ENCODE data around the gene GJC2. TPM values are rescaled to one million over a fixed set of nuclear protein-coding genes. Genes with fewer than 3 reads are reported as not detected.

The GJC2 gene
- total RNA-seq = 2.1 and 3.8 TPM in 2 replicates

DNA sequence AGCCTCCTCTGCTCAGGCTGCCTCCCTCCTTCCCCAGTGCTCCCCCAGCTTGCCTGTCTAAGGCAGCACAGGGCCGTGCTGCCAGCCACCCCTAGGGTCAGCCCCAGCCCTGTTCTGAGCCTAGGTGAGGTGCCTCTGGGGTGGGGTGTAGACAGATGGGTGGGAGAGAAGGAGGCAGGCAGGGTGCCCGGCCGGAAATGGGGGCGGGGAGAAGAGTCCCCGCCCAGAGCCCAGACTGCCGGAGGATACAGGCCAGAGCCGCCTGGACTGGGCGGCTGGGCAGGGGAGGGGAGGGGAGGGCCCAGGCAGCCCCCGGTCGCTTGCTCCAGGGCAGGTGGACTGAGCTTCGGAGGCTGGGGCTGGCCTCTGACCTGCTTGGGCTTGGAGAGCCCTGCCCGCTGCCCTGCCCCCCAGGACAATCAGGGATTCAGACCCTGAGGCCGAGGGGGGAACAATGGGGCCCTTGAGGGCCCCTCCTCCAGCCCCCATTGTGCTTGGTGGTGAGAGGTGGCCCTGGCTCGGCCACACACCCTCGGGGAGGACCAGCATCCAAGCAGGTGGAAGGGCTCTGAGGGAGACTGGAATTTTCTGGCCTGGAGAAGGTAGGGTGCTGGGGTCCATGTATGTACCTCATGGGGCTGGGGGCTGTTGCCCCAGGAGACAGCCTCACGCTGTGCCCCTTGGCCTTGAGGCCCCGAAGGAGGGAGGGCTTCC is at the start of gene GJC2:
Gene GJC2, plus strand, starts transcription at position 525 of the 714 bp plus-strand sequence. CDS start 7,829 bp downstream, outside the sequence.

DNA sequence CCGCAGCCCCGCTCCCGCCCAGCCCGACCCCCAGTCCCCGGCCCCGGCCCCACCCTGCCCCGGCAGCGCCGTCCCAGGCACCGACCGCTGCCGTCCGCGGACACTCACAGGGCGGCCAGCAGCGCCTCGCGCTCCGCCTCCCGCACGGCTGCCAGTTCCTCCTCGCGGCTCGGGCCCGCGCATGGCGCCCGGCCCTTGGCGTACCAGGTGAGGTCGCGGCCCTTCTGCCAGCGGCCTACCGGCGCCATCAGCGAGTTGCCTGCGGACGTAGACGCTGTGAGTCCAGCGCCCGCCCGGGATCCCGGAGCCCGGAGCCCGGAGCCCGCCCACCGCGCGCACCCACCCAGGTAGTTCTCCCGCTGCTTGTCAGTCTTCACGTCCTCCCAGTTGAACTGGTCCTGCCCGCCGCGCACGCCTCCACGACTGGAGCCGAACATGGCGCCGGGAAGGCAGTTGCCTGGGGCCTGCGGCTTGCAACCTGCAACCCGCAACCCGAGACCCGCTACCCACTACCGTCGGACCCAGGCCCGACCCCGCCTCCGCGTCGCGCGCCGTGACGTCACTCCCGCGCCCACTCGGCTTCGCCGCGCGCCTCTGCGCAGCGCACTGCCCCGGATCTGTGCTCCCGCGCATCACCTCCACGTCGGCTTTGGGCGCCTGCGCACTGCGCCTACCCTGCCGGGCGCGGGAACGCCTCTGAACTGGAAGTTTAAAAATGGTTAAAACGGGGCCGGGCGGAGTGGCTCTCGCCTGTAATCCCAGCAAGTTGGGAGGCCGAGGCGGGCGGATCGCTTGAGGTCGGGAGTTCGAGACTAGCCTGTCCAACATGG is 46.7 kb upstream of the GJC2 start, which contains the start of gene C1orf35:
Gene C1orf35, minus strand, starts transcription at position 535 of the 830 bp plus-strand sequence. Its CDS starts 98 bp downstream, at position 437.

DNA sequence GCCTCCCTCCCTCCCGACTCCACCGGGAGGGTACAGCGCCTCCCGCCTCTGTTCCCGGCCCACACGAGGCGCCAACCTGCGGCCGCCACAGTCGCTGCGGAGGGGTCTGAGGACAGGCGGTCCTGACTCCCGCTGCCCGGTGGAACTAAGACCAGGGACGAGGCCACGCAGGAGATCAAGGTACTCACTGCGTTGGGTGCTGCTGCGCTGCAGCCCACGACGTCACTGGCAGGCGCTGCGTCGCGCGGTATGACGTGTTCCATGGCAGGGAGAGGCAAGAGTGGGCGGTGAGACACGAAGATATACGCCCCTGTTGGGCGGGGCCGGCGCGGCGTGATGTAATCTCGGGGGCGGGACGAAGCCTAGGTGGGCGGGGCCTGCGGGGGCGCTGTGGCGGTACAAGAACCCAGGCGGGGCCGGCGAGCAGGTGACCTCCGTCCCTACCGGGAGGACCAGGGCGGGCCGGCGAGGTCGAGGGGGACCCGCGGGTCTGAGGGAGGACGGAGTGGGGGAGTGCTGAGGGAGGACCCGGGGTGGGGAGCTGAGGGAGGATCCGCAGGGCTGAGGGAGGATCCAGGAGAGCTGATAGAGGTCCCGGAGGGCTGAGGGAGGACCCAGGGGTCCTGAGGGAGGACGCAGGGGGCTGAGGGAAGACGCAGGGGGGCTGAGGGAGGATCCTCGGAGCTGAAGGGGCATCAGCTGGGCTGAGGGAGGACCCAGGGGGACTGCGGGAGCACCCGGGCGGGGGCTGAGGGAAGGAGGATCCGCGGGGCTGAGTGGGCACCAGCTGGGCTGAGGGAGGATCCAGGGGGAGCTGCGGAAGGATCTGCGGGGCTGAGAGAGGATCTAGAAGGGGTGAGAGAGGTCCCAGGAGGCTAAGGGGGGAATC is 40.4 kb upstream of the GJC2 start, which contains the start of gene MRPL55:
Gene MRPL55, minus strand, starts transcription at position 227 of the 889 bp plus-strand sequence. CDS start 1,039 bp downstream, outside the sequence.

DNA sequence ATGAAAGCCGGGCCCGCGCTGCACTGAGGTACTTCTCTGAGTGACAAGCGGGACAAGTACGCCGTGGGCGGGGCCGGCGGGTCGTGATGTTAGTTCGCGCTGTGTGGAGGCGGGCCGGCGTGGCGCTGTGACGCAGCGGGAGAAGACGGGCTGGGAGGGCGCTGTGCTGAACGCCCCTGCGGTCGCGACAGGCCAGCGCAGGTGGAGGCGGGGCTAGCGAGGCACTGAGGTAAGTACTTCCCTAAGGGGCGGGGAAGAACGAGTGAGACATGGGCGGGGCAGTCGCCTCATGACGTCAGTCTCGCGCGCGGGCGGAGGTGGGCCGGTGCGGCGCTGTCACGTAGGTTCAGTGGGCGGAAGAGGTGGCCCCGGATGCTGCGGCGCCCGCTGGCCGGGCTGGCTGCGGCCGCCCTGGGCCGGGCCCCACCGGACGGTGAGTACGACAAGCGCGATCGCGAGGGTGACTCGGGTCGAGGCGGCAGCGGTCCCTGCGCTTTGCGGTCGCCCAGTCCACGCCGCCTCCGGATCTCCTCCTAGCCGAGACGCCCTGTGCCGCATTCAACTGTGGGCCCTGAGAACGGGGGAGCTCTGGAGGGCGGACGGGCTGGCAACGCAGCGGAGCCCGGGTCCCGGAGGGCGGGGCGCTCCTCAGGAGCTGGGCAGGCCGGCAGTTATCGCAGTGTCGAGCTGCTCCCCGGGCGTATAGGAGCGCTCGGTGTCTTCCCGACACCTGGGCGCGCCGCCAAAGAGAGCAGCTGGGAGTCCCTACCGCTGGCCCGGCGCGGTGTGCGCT is 9.6 kb upstream of the GJC2 start, which contains the start of gene GUK1:
Gene GUK1, plus strand, starts transcription at position 349 of the 793 bp plus-strand sequence. Its CDS starts 24 bp downstream, at position 373.

DNA sequence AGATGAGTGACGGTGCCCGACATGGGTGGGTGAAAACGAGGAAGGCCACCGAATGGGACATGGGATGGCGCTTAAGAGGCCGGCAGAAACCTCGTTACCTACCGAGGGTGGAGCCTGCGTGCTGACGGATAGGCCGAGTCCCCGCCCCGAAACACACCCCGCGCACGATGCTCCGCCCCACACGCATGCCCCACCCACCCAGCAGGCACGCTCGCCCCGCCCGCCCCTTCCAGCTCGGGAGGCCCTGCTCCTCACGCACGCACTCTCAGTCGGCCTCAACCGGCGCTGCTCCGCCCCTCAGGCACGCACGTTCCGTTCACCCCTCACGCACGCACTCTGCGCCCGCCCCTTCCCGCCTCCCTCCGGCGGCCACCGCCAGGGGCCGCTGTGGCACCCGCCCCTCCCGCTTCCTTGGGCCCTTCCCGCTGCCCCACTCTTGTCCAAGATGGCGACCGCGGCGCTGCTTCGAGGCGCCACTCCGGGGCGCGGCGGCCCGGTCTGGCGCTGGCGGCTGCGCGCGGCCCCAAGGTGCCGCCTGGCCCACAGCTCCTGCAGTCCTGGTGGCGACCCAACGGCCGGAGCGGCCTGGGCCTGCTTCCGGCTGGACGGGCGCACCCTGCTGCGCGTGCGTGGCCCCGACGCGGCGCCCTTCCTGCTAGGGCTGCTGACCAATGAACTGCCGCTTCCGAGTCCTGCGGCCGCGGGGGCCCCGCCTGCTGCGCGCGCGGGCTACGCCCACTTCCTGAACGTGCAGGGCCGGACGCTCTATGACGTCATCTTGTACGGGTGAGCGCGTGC is 15.8 kb downstream of the GJC2 start, which contains the start of gene IBA57:
Gene IBA57, plus strand, starts transcription at position 433 of the 798 bp plus-strand sequence. Its CDS starts 13 bp downstream, at position 446.

DNA sequence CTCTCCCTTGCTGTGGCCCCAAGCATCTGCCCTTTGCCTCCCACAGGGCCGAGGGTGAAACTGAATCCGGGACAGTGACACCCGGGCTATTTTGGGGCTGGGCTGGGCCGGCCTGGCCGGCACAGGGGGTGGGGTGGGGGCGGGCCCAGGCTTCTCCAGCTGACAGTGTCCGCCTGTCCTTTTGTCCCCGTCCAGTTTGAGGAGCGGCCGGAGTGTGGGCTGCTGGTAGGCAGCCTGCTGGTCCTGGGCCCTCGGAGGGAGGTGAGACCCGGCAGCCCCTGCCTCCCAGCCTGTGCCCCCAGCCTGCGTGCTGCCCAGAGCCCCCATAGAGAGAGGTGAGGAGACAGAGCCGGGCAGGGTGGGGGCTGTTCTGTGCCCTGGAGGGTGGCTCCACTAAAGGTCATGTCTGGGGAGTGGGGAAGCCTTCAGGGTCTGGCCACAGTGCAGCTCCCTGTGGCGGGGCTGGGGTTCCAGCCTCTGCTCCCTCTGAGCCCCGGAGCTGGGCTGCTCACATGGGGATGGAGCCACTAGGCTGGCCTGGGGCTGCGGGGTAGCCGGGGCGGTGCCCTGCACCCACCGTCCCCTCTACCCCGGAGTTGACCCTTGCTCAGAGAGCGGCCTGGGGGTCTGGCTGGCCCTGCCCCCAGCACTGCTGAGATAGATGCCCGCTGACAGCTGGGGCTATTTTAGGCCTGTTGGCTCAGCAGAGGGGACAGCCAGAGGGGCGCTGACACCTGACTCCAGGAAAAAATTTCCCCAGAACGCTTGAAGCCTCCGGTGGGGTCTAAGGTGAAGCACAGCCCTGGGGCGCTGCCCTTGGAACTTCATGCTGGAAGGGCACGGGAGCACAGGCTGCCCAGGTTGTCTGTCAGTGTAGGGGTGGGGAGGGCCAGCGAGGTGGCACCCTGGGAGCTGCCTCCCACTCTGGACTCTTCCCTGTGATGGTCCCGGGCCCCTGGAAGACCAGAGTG is 58.4 kb downstream of the GJC2 start, which contains the start of gene OBSCN:
Gene OBSCN, plus strand, starts transcription at position 194 of the 971 bp plus-strand sequence. CDS start 3,740 bp downstream, outside the sequence.

Other genes starting within 250 kb of the GJC2 start
- gene WNT9A, start 202.0 kb upstream of the GJC2 start, total RNA-seq = 0.30 and 0.51 TPM in 2 replicates
- gene WNT3A, start 142.9 kb upstream of the GJC2 start, total RNA-seq = not detected in 2 replicates
- 230 and 384 TPM in 2 replicates for gene ARF1, start 67.2 kb upstream of the GJC2 start, total RNA-seq
- gene C1orf35, start 46.6 kb upstream of the GJC2 start, total RNA-seq = 6.2 and 6.6 TPM in 2 replicates
- gene MRPL55, start 40.6 kb upstream of the GJC2 start, total RNA-seq = 43.6 and 71.6 TPM in 2 replicates
- 252 and 379 TPM in 2 replicates for gene GUK1, start 9.7 kb upstream of the GJC2 start, total RNA-seq
- gene IBA57, start 15.9 kb downstream of the GJC2 start, total RNA-seq = 4.8 and 8.3 TPM in 2 replicates
- gene OBSCN, start 58.1 kb downstream of the GJC2 start, total RNA-seq = 16.6 and 32.8 TPM in 2 replicates